Caco-2 (cell line): ENCODE measurements around the gene MAP3K1. TPM values are rescaled to one million over a fixed set of nuclear protein-coding genes. Genes with fewer than 3 reads are reported as not detected.
A peak's percentile ranks its signal among the peaks of the same experiment; 100 is the strongest.

Experiments
- BruUV-seq: library from RNA; stranded (reverse); fragments of 400-500 nt; replicated peaks from 2 replicates; lab custom pipeline; 2021; lab: Mats Ljungman, UMichigan
- CTCF ChIA-PET: fragments of 300-600 bp; sonication (Branson Sonifier 250); formaldehyde crosslinking; loops from one replicate; lab custom pipeline; 2022; ENCODE audit warnings: antibody characterized with exemption; lab: Charles Lee
- POLR2A ChIA-PET: fragments of 300-600 bp; sonication (Branson Sonifier 250); formaldehyde crosslinking; loops from one replicate; lab custom pipeline; 2022; ENCODE audit warnings: antibody characterized with exemption; lab: Charles Lee
- DNase-seq, 2 experiments: peaks; one replicate each; pipeline versions ENCODE4 v3.0.0 to v3.0.0-alpha.2; 2020 to 2022
- H3K27me3 ChIP-seq: replicated peaks from 2 replicates; pipeline ENCODE4 v1.6.0; 2011; ENCODE audit warnings: low read length; ENCODE audit not compliant: control insufficient read depth, insufficient read depth
- H3K36me3 ChIP-seq: 2 replicates; pipeline ENCODE4 v1.5.1; 2011; ENCODE audit warnings: low read length; ENCODE audit not compliant: control insufficient read depth, insufficient read depth
- H3K4me1 ChIP-seq: fragments of 250-450 bp; sonication (Bioruptor Pico); 2 replicates; pipeline ENCODE4 v1.5.1; 2020; ENCODE audit warnings: mild to moderate bottlenecking
- H3K4me3 ChIP-seq: 2 replicates; pipeline ENCODE4 v1.5.1; 2011; ENCODE audit warnings: low read depth, mild to moderate bottlenecking, control low read depth, low read length
- H3K9me3 ChIP-seq: fragments of 250-450 bp; sonication (Bioruptor Pico); 2 replicates; pipeline ENCODE4 v1.5.1; 2020; ENCODE audit warnings: mild to moderate bottlenecking, moderate library complexity
- H3K27ac Mint-ChIP-seq: one replicate; pipeline ENCODE4 v1.8.0; 2022; ENCODE audit warnings: mixed read lengths; ENCODE audit not compliant: unreplicated experiment
- H3K27me3 Mint-ChIP-seq: one replicate; pipeline ENCODE4 v1.8.0; 2022; ENCODE audit warnings: mixed read lengths; ENCODE audit not compliant: insufficient read depth, unreplicated experiment
- H3K36me3 Mint-ChIP-seq: one replicate; pipeline ENCODE4 v1.8.0; 2022; ENCODE audit warnings: mild to moderate bottlenecking, mixed read lengths; ENCODE audit not compliant: insufficient read depth, unreplicated experiment
- H3K4me1 Mint-ChIP-seq: one replicate; pipeline ENCODE4 v1.8.0; 2022; ENCODE audit warnings: low read depth, mixed read lengths; ENCODE audit not compliant: unreplicated experiment
- H3K4me3 Mint-ChIP-seq: one replicate; pipeline ENCODE4 v1.8.0; 2022; ENCODE audit warnings: mild to moderate bottlenecking, moderate library complexity, mixed read lengths; ENCODE audit not compliant: unreplicated experiment
- H3K9me3 Mint-ChIP-seq: one replicate; pipeline ENCODE4 v1.8.0; 2022; ENCODE audit warnings: mixed read lengths; ENCODE audit not compliant: unreplicated experiment
- CTCF ChIP-seq, 2 experiments: fragments of 200-600 bp in 1 of 2; IDR thresholded peaks; 1 replicate in 1 of 2; 2 replicates in 1 of 2; pipeline versions ENCODE4 v1.5.1 to v1.8.0; 2011 to 2022; ENCODE audit warnings: antibody characterized with exemption in 1 of 2, control low read depth in 1 of 2, inconsistent platforms in 1 of 2, low read depth in 1 of 2, low read length in 1 of 2, mild to moderate bottlenecking in 1 of 2, moderate library complexity in 1 of 2; ENCODE audit not compliant: insufficient read depth in 1 of 2, severe bottlenecking in 1 of 2, unreplicated experiment in 1 of 2
- intact Hi-C: fragments of 100-400 bp; cut with micrococcal nuclease; formaldehyde crosslinking; loops from one replicate; pipeline ENCODE4 v1.10.0; 2022; ENCODE audit not compliant: unreplicated experiment
- total RNA-seq: library from RNA; stranded (reverse); gene quantifications from 2 replicates; pipeline ENCODE4 v1.2.3, GENCODE V29; 2022

The MAP3K1 gene
- total RNA-seq, 1 experiment from 2014 or later, result 47.0 TPM

GRCh38 chr5:56831773-56832172 lies 16.4 kb downstream of the MAP3K1 start:
- Mint-ChIP-seq H3K27ac (no peak overlapping the region), H3K27me3 (no peaks in the 10 kb centered on the region), H3K4me1 (peaks cover 55% of the 10 kb centered on the region)

GRCh38 chr5:56833325-56833724 lies 18.0 kb downstream of the MAP3K1 start:
- peaks cover 61% of the 10 kb centered on the region for H3K4me1 Mint-ChIP-seq
- POLR2A ChIA-PET, result no interaction called here
- H3K4me1 ChIP-seq, result peaks cover 65% of the 10 kb centered on the region
- no peak overlapping the region for H3K4me3 ChIP-seq
- no TSS peak for BruUV-seq
- H3K36me3 Mint-ChIP-seq, result peaks cover 7% of the 10 kb centered on the region
- no peaks in the 10 kb centered on the region for H3K9me3 Mint-ChIP-seq
- no peaks in the 10 kb centered on the region for H3K27me3 ChIP-seq
- CTCF ChIA-PET, result interaction anchor here (0.6 to 1.1 kb wide), 4 partner anchors 19 to 563 kb away, joined by 3 to 5 read pairs (median 3); no protein-coding TSS in a partner anchor
- peak overlapping the region; percentile 28 for H3K27ac Mint-ChIP-seq
- intact Hi-C loops, result loop anchor here (5.0 kb wide), 1 partner anchor 196 kb away; no protein-coding TSS in a partner anchor
- TF ChIP-seq CTCF (IDR thresholded peaks at IDR 0.05; ENCODE audit: insufficient read depth in 1 of 2, low read depth in 1 of 2, low read length in 1 of 2, severe bottlenecking in 1 of 2, unreplicated experiment in 1 of 2), result no peak
- DNase-seq, result peak; percentile 25 to 55
- H3K4me3 Mint-ChIP-seq, result no peak overlapping the region
- no peaks in the 10 kb centered on the region for H3K27me3 Mint-ChIP-seq
- no peaks in the 10 kb centered on the region for H3K36me3 ChIP-seq
- no peaks in the 10 kb centered on the region for H3K9me3 ChIP-seq

More at GRCh38 chr5:56831773-56832172, 16.4 kb downstream of the MAP3K1 start:
- no peak overlapping the region for H3K4me3 ChIP-seq
- BruUV-seq, result no TSS peak
- peaks cover 61% of the 10 kb centered on the region for H3K4me1 ChIP-seq
- DNase-seq, result no peak
- peaks cover 4% of the 10 kb centered on the region for H3K36me3 Mint-ChIP-seq
- TF ChIP-seq CTCF (IDR thresholded peaks at IDR 0.05; ENCODE audit: insufficient read depth in 1 of 2, low read depth in 1 of 2, low read length in 1 of 2, severe bottlenecking in 1 of 2, unreplicated experiment in 1 of 2), result no peak
- intact Hi-C loops, result loop anchor here (5.0 kb wide), 1 partner anchor 194 kb away; no protein-coding TSS in a partner anchor
- no peaks in the 10 kb centered on the region for H3K36me3 ChIP-seq
- H3K4me3 Mint-ChIP-seq, result no peak overlapping the region
- H3K27me3 ChIP-seq, result no peaks in the 10 kb centered on the region
- ChIA-PET POLR2A (no interaction called here), CTCF (no interaction called here)
- H3K9me3 Mint-ChIP-seq, result no peaks in the 10 kb centered on the region
- H3K9me3 ChIP-seq, result no peaks in the 10 kb centered on the region

- DNase-seq, result no peak
- TF ChIP-seq CTCF (IDR thresholded peaks at IDR 0.05; ENCODE audit: insufficient read depth in 1 of 2, low read depth in 1 of 2, low read length in 1 of 2, severe bottlenecking in 1 of 2, unreplicated experiment in 1 of 2), result no peak
- H3K4me3 ChIP-seq, result no peak overlapping the region
- ChIA-PET CTCF (interaction anchor here (1.4 to 1.8 kb wide), 3 partner anchors 346 to 567 kb away, joined by 3 to 40 read pairs (median 6); no protein-coding TSS in a partner anchor), POLR2A (no interaction called here)
- H3K9me3 ChIP-seq, result no peaks in the 10 kb centered on the region
- intact Hi-C loops, result loop anchor here (5.0 kb wide), 1 partner anchor 480 kb away; no protein-coding TSS in a partner anchor
- BruUV-seq, result no TSS peak
- no peaks in the 10 kb centered on the region for H3K27me3 Mint-ChIP-seq
- no peaks in the 10 kb centered on the region for H3K27me3 ChIP-seq
- peaks cover 7% of the 10 kb centered on the region for H3K36me3 Mint-ChIP-seq
- no peaks in the 10 kb centered on the region for H3K9me3 Mint-ChIP-seq
- H3K27ac Mint-ChIP-seq, result peak overlapping the region; percentile 22
- peaks cover 50% of the 10 kb centered on the region for H3K4me1 Mint-ChIP-seq
- H3K4me3 Mint-ChIP-seq, result no peak overlapping the region
- no peaks in the 10 kb centered on the region for H3K36me3 ChIP-seq
- H3K4me1 ChIP-seq, result peaks cover 52% of the 10 kb centered on the region
Measured at GRCh38 chr5:56837381-56837780, 22.0 kb downstream of the MAP3K1 start.
